Endothelial cell (in vitro differentiated cells): ENCODE results near the gene MRTO4. TPM values are rescaled to one million over a fixed set of nuclear protein-coding genes. Genes with fewer than 3 reads are reported as not detected.
A peak's percentile ranks its signal among the peaks of the same experiment; 100 is the strongest.

Experiments
- DNase-seq: peaks from one replicate; pipeline ENCODE4 v3.0.0; 2021; ENCODE audit warnings: low spot score
- H3K27ac Mint-ChIP-seq: one replicate; pipeline ENCODE4 v1.8.0; 2021; ENCODE audit warnings: mixed read lengths, inconsistent platforms; ENCODE audit not compliant: unreplicated experiment
- H3K27me3 Mint-ChIP-seq: one replicate; pipeline ENCODE4 v1.8.0; 2021; ENCODE audit warnings: mild to moderate bottlenecking, moderate library complexity, mixed read lengths, inconsistent platforms; ENCODE audit not compliant: unreplicated experiment
- H3K36me3 Mint-ChIP-seq: one replicate; pipeline ENCODE4 v1.8.0; 2021; ENCODE audit warnings: mild to moderate bottlenecking, low read depth, mixed read lengths, inconsistent platforms; ENCODE audit not compliant: unreplicated experiment
- H3K4me1 Mint-ChIP-seq: one replicate; pipeline ENCODE4 v1.8.0; 2021; ENCODE audit warnings: mild to moderate bottlenecking, mixed read lengths, inconsistent platforms; ENCODE audit not compliant: unreplicated experiment
- H3K4me3 Mint-ChIP-seq: one replicate; pipeline ENCODE4 v1.8.0; 2021; ENCODE audit warnings: mild to moderate bottlenecking, mixed read lengths, inconsistent platforms; ENCODE audit not compliant: unreplicated experiment
- H3K9me3 Mint-ChIP-seq: one replicate; pipeline ENCODE4 v1.8.0; 2021; ENCODE audit warnings: mixed read lengths, inconsistent platforms; ENCODE audit not compliant: unreplicated experiment
- CTCF ChIP-seq: fragments of 200-600 bp; sonication (generic); IDR thresholded peaks from one replicate; pipeline ENCODE4 v1.5.0; 2021; ENCODE audit warnings: antibody characterized with exemption; ENCODE audit not compliant: unreplicated experiment
- total RNA-seq: library from RNA; stranded (reverse); fragmentation: NEBNext Ultra II Directional; extraction: Animal tissue kit (Norgen Biotek cat#: 25700); gene quantifications from one replicate; pipeline ENCODE4 v1.2.1, GENCODE V29; 2021; ENCODE audit not compliant: unreplicated experiment

The MRTO4 gene
- total RNA-seq, 1 donor from 2014 or later: 22.4 TPM

GRCh38 chr1:19205403-19205802, 46.2 kb upstream of the MRTO4 start:
- no peak for DNase-seq
- Mint-ChIP-seq H3K36me3 (peaks cover 28% of the 10 kb centered on the region), H3K27ac (peak overlapping the region; percentile 94), H3K4me3 (no peak overlapping the region), H3K4me1 (peaks cover 44% of the 10 kb centered on the region), H3K27me3 (peaks cover 9% of the 10 kb centered on the region), H3K9me3 (no peaks in the 10 kb centered on the region)
- no peak for TF ChIP-seq CTCF

GRCh38 chr1:19205845-19206244, 45.8 kb upstream of the MRTO4 start:
- no peak for TF ChIP-seq CTCF
- H3K4me3 Mint-ChIP-seq: no peak overlapping the region
- peaks cover 28% of the 10 kb centered on the region for H3K36me3 Mint-ChIP-seq
- no peaks in the 10 kb centered on the region for H3K9me3 Mint-ChIP-seq
- H3K27ac Mint-ChIP-seq: peak overlapping the region; percentile 94
- peaks cover 9% of the 10 kb centered on the region for H3K27me3 Mint-ChIP-seq
- peaks cover 48% of the 10 kb centered on the region for H3K4me1 Mint-ChIP-seq
- no peak for DNase-seq

DNA sequence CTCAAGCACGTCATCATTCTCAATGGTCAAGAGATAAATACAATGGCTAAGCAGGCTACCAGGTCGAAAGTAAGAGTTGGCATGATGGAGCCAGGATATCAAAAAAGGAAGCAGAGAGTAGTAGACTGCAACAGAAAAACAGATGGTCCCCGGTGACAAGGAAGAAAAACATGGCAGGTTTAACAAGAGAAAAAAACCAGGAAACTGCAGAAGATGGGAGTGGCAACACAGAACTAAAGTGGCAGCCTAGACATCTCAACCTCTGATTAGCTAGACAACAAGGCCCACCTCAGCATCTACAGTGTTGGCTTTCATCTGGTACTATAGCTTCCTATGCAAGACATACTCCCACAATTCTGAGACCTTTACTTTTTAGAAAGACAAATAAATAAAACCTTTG, 44.7 kb upstream of the MRTO4 start:
- peaks cover 28% of the 10 kb centered on the region for H3K36me3 Mint-ChIP-seq
- H3K27ac Mint-ChIP-seq: peak overlapping the region; percentile 90
- H3K9me3 Mint-ChIP-seq: no peaks in the 10 kb centered on the region
- no peak for TF ChIP-seq CTCF
- DNase-seq: peak; percentile 27
- H3K27me3 Mint-ChIP-seq: peaks cover 9% of the 10 kb centered on the region
- peaks cover 54% of the 10 kb centered on the region for H3K4me1 Mint-ChIP-seq
- peak overlapping the region; percentile 47 for H3K4me3 Mint-ChIP-seq

DNA sequence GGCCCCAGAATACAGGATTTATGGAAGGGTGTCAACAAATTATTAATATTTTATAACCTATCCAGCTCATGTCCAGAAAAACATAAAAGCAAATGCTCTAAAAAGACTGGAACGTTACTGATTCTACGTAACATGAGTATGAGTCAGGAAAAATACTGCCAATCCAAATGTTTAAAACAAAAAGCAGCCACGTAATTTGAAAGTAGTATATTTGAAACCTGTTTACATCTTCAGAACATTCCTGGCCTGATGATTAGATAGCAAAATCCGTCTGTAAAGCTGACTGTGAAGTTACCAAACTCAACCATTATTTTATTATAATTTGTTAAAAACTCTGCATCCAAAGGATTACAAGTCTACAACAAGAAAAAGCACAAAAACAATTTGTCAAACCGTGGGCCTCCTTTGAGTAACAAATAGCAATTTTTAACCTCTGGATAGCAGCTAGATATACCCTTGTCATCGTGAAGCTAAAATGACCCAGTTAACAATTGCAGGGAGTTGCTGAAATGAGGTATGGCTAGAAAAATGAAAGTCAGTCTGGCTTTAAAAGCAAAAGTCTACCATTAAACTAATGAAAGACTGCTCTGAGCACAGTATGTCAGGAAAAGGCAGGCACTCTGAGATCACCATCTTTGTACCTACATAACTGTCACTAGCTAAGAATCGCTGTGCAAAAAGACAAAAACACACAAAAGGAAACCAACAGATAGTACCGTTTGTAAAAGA, 42.7 kb upstream of the MRTO4 start:
- peaks cover 50% of the 10 kb centered on the region for H3K4me1 Mint-ChIP-seq
- no peaks in the 10 kb centered on the region for H3K9me3 Mint-ChIP-seq
- peak overlapping the region; percentile 98 for H3K27ac Mint-ChIP-seq
- peaks cover 24% of the 10 kb centered on the region for H3K36me3 Mint-ChIP-seq
- H3K27me3 Mint-ChIP-seq: peaks cover 12% of the 10 kb centered on the region
- DNase-seq: no peak
- H3K4me3 Mint-ChIP-seq: peak overlapping the region; percentile 98
- no peak for TF ChIP-seq CTCF

GRCh38 chr1:19209439-19209989, 42.1 kb upstream of the MRTO4 start:
- Mint-ChIP-seq H3K9me3 (no peaks in the 10 kb centered on the region), H3K27me3 (peaks cover 10% of the 10 kb centered on the region), H3K36me3 (peaks cover 30% of the 10 kb centered on the region), H3K4me1 (peaks cover 46% of the 10 kb centered on the region), H3K27ac (peak overlapping the region; percentile 98), H3K4me3 (peak overlapping the region; percentile 98)
- DNase-seq: no peak
- no peak for TF ChIP-seq CTCF
